Ectodermal cell (in vitro differentiated cells): ENCODE measurements around the gene PARP6.

Experiments
- H3K27ac ChIP-seq: 2 replicates; pipeline ENCODE4 v1.7.0; 2013; ENCODE audit warnings: mild to moderate bottlenecking, low read depth, low read length; ENCODE audit not compliant: insufficient read depth, poor library complexity, severe bottlenecking
- H3K27me3 ChIP-seq: 2 replicates; pipeline ENCODE4 v1.7.0; 2013; ENCODE audit warnings: mild to moderate bottlenecking, low read length; ENCODE audit not compliant: insufficient read depth, control insufficient read depth, poor library complexity, severe bottlenecking
- H3K36me3 ChIP-seq: one replicate; pipeline ENCODE4 v1.7.0; 2013; ENCODE audit warnings: low read length; ENCODE audit not compliant: control insufficient read depth, insufficient read depth
- H3K4me1 ChIP-seq: one replicate; pipeline ENCODE4 v1.7.0; 2013; ENCODE audit warnings: low read length; ENCODE audit not compliant: control insufficient read depth, insufficient read depth
- H3K4me3 ChIP-seq: 2 replicates; pipeline ENCODE4 v1.7.0; 2013; ENCODE audit warnings: low read depth, low read length, control low read depth; ENCODE audit not compliant: insufficient read depth
- H3K9me3 ChIP-seq: 2 replicates; pipeline ENCODE4 v1.7.0; 2013; ENCODE audit warnings: mild to moderate bottlenecking, low read length, moderate library complexity; ENCODE audit not compliant: control insufficient read depth
- WGBS, 2 experiments: methylation state at CpG; one replicate each; pipeline ENCODE4 v1.1.7; 2013; ENCODE audit warnings: missing lambda C conversion rate in 2 of 2; 5-methylcytosine and 5-hydroxymethylcytosine counted together

PARP6 gene

DNA sequence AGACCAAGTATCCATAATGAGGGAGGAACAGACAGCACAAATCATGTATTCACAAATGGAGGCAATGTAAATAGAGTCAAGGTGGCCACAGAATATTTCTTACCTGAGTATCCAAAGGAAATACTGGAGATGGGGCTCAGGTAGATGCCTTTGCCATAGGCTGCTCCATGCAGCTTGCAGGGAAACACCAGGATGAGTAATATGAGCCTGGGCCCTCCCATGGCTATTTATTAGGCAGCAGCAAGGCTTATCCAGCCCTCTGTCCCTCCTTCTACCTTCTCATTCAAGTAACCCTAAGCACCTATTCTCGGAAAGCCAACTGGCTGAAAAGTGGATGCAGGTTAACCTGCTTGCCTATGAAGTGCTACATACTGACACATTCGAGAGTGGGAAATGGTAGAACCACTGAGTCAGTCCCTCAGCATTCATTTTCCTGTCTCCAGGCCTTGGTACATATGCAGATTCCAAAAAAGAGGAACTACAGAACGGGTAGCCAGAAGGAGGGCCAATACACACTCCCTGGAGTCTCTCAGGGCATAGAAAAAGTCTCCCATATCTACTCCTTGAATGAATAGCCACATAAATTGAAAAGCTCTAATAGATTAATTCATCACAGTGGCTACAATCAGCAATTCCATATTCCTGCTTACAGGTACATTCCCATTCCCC, 23.1 kb downstream of the PARP6 start:
- H3K27me3 ChIP-seq, result peaks cover 19% of the 10 kb centered on the region
- peaks cover 29% of the 10 kb centered on the region for H3K36me3 ChIP-seq
- no peaks in the 10 kb centered on the region for H3K9me3 ChIP-seq
- no peak overlapping the region for H3K27ac ChIP-seq
- no peak overlapping the region for H3K4me3 ChIP-seq
- no peaks in the 10 kb centered on the region for H3K4me1 ChIP-seq
- WGBS, 2 experiments, result 92 to 94% methylated on average over 3 of the region's 3 CpGs

DNA sequence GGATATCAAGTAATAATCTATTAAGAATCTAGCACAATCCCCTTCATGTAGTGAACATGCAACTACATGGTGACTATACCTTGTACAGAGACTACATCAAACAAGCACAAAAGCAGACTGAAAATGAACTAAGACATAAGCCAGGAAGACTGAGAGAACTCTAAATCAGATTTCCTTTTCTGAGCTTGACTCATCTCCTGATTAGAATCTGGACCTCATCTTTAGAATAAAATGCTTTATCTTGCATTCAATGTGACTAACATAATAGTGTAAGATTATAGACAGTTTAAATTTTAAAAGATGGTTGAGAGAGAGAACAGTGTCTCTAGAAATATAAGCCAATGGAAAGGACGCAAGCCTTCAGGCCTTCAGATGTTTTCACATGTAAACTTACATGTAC, 23.8 kb downstream of the PARP6 start:
- no peak overlapping the region for H3K27ac ChIP-seq
- no peak overlapping the region for H3K4me3 ChIP-seq
- H3K4me1 ChIP-seq, result peaks cover 5% of the 10 kb centered on the region
- no peaks in the 10 kb centered on the region for H3K9me3 ChIP-seq
- peaks cover 25% of the 10 kb centered on the region for H3K27me3 ChIP-seq
- 97 to 100% methylated on average over 1 of the region's 1 CpG for WGBS, 2 experiments
- peaks cover 24% of the 10 kb centered on the region for H3K36me3 ChIP-seq

DNA sequence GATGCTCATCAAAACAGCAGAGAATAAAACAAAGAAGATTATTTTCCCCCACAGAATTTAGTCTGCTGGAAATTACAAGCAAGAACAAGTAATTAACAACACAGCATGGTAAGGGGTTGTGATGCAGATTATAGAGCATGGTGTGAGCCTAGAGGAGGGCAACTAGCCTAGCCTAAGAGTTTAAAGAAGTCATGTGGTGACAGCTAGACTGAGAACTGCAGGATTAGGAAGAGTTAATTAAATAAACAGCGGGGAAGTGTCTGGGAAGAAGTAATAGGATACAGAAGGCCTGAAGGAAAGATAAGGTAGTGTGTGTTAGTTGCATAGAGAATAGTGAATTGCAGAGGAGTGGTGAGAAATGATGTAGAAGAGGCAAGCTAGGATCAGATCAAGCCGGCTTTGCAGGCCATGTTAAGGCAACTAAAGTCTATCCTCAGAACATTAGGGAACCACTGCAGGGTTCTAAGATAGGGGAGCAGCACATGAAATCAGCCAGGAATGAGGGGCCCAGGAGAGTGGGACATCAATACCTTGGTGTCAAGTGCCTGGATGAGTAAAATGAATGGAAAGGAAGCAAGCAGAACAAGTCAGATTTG, 29.5 kb downstream of the PARP6 start:
- Histone ChIP-seq H3K4me1 (peaks cover 15% of the 10 kb centered on the region), H3K27me3 (peaks cover 66% of the 10 kb centered on the region), H3K4me3 (no peak overlapping the region), H3K27ac (peak overlapping the region; percentile 18), H3K9me3 (no peaks in the 10 kb centered on the region), H3K36me3 (peaks cover 21% of the 10 kb centered on the region)
- 9 to 14% methylated on average over 2 of the region's 2 CpGs for WGBS, 2 experiments

DNA sequence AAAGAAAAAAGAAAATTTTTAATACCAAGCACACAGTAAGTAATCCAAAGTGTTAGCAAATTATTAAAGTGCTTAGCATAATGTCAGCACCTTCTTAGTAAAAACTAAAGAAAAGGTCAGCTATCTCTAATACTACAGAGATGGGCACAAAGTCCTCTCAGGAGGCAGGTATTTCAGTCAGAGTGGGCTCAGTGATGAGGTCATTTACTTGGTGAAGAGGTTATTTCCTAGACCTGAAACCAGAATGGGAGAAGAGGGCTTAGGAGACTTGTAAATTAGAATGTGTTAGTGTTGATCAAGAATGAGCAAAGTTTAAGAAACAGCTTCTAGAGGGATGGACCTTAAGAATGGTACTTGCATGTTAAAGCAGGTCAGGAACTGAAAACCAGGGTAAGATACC, 32.7 kb downstream of the PARP6 start:
- Histone ChIP-seq H3K4me1 (peaks cover 15% of the 10 kb centered on the region), H3K27ac (no peak overlapping the region), H3K36me3 (peaks cover 21% of the 10 kb centered on the region), H3K27me3 (peaks cover 81% of the 10 kb centered on the region), H3K9me3 (no peaks in the 10 kb centered on the region), H3K4me3 (no peak overlapping the region)

DNA sequence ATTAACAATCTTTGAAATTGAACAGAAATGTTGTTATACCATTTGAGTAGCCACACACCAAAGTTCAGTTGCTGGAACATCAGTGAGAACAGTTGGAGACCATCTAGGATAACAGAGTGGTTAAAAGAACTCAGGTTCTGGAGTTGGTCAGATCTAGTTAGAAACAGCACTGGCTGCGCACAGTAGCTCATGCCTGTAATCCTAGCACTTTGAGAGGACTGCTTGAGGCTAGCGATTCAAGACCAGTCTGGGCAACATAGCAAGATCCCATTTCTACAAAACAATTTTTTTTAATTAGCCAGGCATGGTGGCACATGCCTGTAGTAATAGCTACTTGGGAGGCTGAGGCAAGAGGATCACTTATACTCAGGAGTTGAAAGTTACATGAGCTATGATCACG, 33.8 kb downstream of the PARP6 start:
- Histone ChIP-seq H3K4me3 (no peak overlapping the region), H3K4me1 (peaks cover 11% of the 10 kb centered on the region), H3K27ac (no peak overlapping the region), H3K9me3 (no peaks in the 10 kb centered on the region), H3K36me3 (peaks cover 21% of the 10 kb centered on the region), H3K27me3 (peaks cover 82% of the 10 kb centered on the region)
- WGBS, 2 experiments, result 88 to 93% methylated on average over 3 of the region's 3 CpGs

DNA sequence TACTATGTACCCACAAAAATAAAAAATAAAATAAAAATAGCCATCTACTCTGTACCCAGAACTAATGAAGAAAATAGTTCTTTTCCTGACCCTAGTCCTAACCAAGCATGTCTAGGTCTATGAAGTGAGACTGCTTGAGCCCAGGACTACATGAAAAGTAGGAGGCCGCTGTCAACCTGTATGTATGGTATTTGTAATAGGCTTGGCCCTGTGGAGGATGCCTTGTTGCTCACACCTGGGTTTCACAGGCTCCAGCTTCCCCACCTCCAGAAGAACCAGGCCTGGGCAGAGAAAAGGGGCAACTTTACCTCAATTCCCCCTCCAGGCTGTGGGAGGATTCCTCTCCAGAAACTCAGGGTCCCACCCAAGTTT, 34.5 kb downstream of the PARP6 start:
- WGBS, 2 experiments, result 57 to 100% methylated on average over 1 of the region's 1 CpG
- no peak overlapping the region for H3K4me3 ChIP-seq
- H3K4me1 ChIP-seq, result peaks cover 7% of the 10 kb centered on the region
- H3K27me3 ChIP-seq, result peaks cover 89% of the 10 kb centered on the region
- no peak overlapping the region for H3K27ac ChIP-seq
- H3K9me3 ChIP-seq, result no peaks in the 10 kb centered on the region
- H3K36me3 ChIP-seq, result peaks cover 21% of the 10 kb centered on the region

DNA sequence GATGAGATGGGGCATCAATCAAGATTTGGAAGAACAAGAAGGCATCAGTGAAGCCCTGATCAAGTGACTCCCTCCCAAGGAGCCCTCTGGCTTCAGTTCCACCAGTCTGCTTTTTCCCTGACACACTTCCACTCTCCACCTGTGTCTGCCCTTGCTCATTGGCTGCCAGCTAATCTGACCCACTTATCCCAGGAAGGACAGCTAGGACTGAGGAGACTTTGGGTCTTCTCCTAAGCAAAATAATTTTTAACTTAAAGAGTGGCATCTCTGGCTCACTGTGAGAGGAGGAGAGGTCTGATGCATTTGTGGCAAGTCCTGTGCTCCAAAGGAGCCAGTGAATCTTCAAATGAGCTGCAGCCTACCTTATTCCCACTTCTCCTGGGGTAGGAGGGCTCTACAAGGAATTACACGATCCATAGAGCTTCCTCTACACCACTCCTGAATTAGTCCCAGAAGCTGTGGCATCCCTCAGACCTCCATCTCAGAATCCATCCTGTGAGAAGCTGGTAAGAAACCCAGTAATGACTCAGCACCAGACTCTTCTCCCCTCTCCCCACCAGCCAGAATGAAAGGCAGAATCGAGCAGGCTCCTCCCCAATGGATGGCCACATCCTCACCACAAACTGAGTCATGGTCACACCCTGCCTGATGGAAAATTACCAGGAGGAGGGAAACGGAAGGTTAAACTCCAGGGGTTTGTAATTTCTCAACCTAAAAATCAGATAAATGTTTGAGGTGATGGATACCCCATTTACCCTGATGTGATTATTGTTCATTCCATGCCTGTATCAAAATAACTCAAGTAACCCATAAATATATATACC, 35.1 kb downstream of the PARP6 start:
- WGBS, 2 experiments, result 55 to 57% methylated on average over 3 of the region's 3 CpGs
- peaks cover 95% of the 10 kb centered on the region for H3K27me3 ChIP-seq
- peaks cover 20% of the 10 kb centered on the region for H3K36me3 ChIP-seq
- H3K9me3 ChIP-seq, result no peaks in the 10 kb centered on the region
- H3K4me1 ChIP-seq, result peaks cover 7% of the 10 kb centered on the region
- H3K4me3 ChIP-seq, result no peak overlapping the region
- H3K27ac ChIP-seq, result no peak overlapping the region

DNA sequence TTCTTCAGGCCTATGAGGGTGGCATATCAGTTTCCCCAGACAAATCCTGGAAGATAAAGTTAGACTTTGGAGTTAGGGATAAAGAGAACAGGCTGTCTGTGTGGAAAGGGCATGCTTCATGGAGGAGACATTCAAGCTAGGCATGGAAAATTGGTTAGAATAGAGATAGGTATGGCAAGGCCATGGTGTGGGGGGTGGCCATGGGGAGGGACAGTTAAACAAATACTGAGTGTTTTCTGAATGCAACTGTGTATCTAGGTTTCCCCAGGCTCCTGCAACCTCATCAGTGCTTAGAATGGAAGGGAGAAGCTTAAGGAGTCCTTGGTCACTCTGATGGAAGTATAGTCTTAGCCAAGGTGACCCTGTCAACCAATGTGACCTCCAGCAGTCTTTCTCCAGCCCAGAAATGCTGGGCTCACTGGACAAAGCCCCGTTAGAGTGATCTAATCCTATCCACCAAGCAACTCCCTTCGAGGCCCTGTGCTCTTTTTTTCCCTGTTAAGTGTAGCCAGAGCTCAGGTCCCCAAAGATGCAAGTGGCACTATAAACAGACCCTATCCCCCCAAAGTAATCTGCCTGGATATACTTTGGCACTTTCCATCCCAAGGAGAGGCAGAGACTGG, 35.9 kb downstream of the PARP6 start:
- peaks cover 93% of the 10 kb centered on the region for H3K27me3 ChIP-seq
- H3K9me3 ChIP-seq, result no peaks in the 10 kb centered on the region
- WGBS, 2 experiments, result 88 to 95% methylated on average over 2 of the region's 2 CpGs
- H3K27ac ChIP-seq, result no peak overlapping the region
- H3K4me1 ChIP-seq, result peaks cover 3% of the 10 kb centered on the region
- peaks cover 13% of the 10 kb centered on the region for H3K36me3 ChIP-seq
- H3K4me3 ChIP-seq, result no peak overlapping the region

DNA sequence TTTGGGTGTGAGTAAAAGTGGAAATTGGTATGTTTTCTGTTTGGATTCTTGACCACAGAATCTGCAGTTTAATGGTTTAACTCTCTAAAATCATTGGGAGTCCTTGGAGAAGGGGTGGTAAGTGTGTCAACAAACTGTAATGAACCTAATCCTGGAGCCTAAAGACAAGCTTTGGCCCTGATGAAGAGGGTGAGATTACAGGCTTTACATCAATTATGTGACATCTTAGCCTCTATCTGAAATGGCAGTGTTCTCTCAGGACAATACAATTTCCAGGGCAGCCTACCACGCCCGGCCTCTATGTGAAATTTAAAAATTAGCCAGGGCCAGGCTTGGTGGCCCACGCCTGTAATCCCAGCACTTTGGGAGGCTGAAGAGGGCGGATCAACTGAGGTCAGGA, 37.1 kb downstream of the PARP6 start:
- Histone ChIP-seq H3K27ac (no peak overlapping the region), H3K4me3 (no peak overlapping the region), H3K4me1 (peaks cover 3% of the 10 kb centered on the region), H3K27me3 (peaks cover 81% of the 10 kb centered on the region), H3K9me3 (no peaks in the 10 kb centered on the region), H3K36me3 (peaks cover under 1% of the 10 kb centered on the region)
- WGBS, 2 experiments, result 87 to 91% methylated on average over 4 of the region's 4 CpGs

DNA sequence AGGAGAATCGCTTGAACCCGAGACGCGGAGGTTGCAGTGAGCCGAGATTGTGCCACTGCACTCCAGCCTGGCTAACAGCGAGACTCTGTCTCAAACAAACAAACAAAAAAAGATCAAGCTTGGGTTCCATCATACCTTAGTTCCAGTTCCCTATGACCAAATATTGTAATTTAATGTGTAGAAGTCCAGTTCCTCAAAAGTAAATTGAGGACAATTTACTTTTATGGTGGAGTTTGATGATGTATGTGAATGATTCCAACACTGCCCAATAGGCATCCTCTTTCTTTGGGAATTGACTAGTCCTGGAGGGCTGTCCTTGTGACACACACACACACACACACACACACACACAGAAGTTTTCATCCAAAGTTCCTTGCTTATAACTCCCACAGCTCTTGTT, 38.6 kb downstream of the PARP6 start:
- Histone ChIP-seq H3K36me3 (no peaks in the 10 kb centered on the region), H3K9me3 (no peaks in the 10 kb centered on the region), H3K27ac (no peak overlapping the region), H3K4me1 (peaks cover 9% of the 10 kb centered on the region), H3K27me3 (peaks cover 66% of the 10 kb centered on the region), H3K4me3 (no peak overlapping the region)
- 96% methylated on average over 6 of the region's 6 CpGs for WGBS, 2 experiments
